ENCODE data around the gene MIER2.

The MIER2 gene

GRCh38 chr19:342801-343421 lies 1.7 kb downstream of the MIER2 start:
- no peak for TF ChIP-seq ZNF384 (IDR thresholded peaks at IDR 0.05)
- TF ChIP-seq HDGF (IDR thresholded peaks at IDR 0.05; ENCODE audit: borderline replicate concordance): no peak
- no peak for TF ChIP-seq NFRKB (IDR thresholded peaks at IDR 0.05)
- no peak for TF ChIP-seq CTBP1 (IDR thresholded peaks at IDR 0.05; ENCODE audit: borderline replicate concordance)
- no peak for TF ChIP-seq PKNOX1 (IDR thresholded peaks at IDR 0.05)
- DNase-seq (ENCODE audit: extremely low spot score): no peak
- ChIA-PET POLR2A (interaction anchor here (0.6 kb wide), 1 partner anchor 15 kb away, joined by 3 read pairs; no protein-coding TSS in a partner anchor), CTCF (no interaction called here)

- DNase-seq (ENCODE audit: extremely low spot score): no peak
- CTCF ChIA-PET: no interaction called here
- POLR2A ChIA-PET: no interaction called here
- TF ChIP-seq TARDBP (IDR thresholded peaks at IDR 0.05) (no peak), CTBP1 (IDR thresholded peaks at IDR 0.05; ENCODE audit: borderline replicate concordance) (no peak), ELF4 (IDR thresholded peaks at IDR 0.05) (no peak)
Observed at GRCh38 chr19:342128-342455, 2.5 kb downstream of the MIER2 start.

GRCh38 chr19:341386-342127 lies 3.0 kb downstream of the MIER2 start:
- DNase-seq (ENCODE audit: extremely low spot score): no peak
- ChIA-PET POLR2A (no interaction called here), CTCF (no interaction called here)
- TF ChIP-seq ARNT (IDR thresholded peaks at IDR 0.05) (no peak), FOXM1 (IDR thresholded peaks at IDR 0.05; ENCODE audit: borderline replicate concordance) (no peak), TARDBP (IDR thresholded peaks at IDR 0.05) (no peak), FOXK2 (IDR thresholded peaks at IDR 0.05) (no peak)

- ChIA-PET CTCF (no interaction called here), POLR2A (no interaction called here)
- no peak for DNase-seq (ENCODE audit: extremely low spot score)
- no peak for TF ChIP-seq FOXM1 (IDR thresholded peaks at IDR 0.05; ENCODE audit: borderline replicate concordance)
- TF ChIP-seq SUZ12 (IDR thresholded peaks at IDR 0.05): no peak
- no peak for TF ChIP-seq TARDBP (IDR thresholded peaks at IDR 0.05)
- TF ChIP-seq ZNF384 (IDR thresholded peaks at IDR 0.05): no peak
- TF ChIP-seq PKNOX1 (IDR thresholded peaks at IDR 0.05): no peak
- no peak for TF ChIP-seq L3MBTL2 (conservative IDR thresholded peaks at IDR 0.05)
- no peak for TF ChIP-seq FOXK2 (IDR thresholded peaks at IDR 0.05)
- TF ChIP-seq CTBP1 (IDR thresholded peaks at IDR 0.05; ENCODE audit: borderline replicate concordance): no peak
- no peak for TF ChIP-seq BHLHE40 (IDR thresholded peaks at IDR 0.05; ENCODE audit: borderline replicate concordance)
- no peak for TF ChIP-seq LEF1 (IDR thresholded peaks at IDR 0.05; ENCODE audit: borderline replicate concordance)
- no peak for TF ChIP-seq SP1 (IDR thresholded peaks at IDR 0.05)
- TF ChIP-seq NFRKB (IDR thresholded peaks at IDR 0.05): no peak
- no peak for TF ChIP-seq ELF4 (IDR thresholded peaks at IDR 0.05)
- TF ChIP-seq HDGF (IDR thresholded peaks at IDR 0.05; ENCODE audit: borderline replicate concordance): no peak
- no peak for TF ChIP-seq ARNT (IDR thresholded peaks at IDR 0.05)
- no peak for TF ChIP-seq FOXA1 (IDR thresholded peaks at IDR 0.05)
Observed at GRCh38 chr19:340620-341385, 3.8 kb downstream of the MIER2 start.

GRCh38 chr19:339262-339887 lies 5.2 kb downstream of the MIER2 start:
- DNase-seq (ENCODE audit: extremely low spot score): no peak
- POLR2A ChIA-PET: no interaction called here
- CTCF ChIA-PET: no interaction called here
- no peak for TF ChIP-seq NFRKB (IDR thresholded peaks at IDR 0.05)
- TF ChIP-seq HDGF (IDR thresholded peaks at IDR 0.05; ENCODE audit: borderline replicate concordance): no peak
- no peak for TF ChIP-seq TARDBP (IDR thresholded peaks at IDR 0.05)
- TF ChIP-seq SUZ12 (IDR thresholded peaks at IDR 0.05): no peak
- no peak for TF ChIP-seq FOXM1 (IDR thresholded peaks at IDR 0.05; ENCODE audit: borderline replicate concordance)
- no peak for TF ChIP-seq BHLHE40 (IDR thresholded peaks at IDR 0.05; ENCODE audit: borderline replicate concordance)
- TF ChIP-seq L3MBTL2 (conservative IDR thresholded peaks at IDR 0.05): no peak
- no peak for TF ChIP-seq FOXA1 (IDR thresholded peaks at IDR 0.05)
- TF ChIP-seq PKNOX1 (IDR thresholded peaks at IDR 0.05): no peak
- TF ChIP-seq SP1 (IDR thresholded peaks at IDR 0.05): no peak
- TF ChIP-seq FOXK2 (IDR thresholded peaks at IDR 0.05): no peak
- TF ChIP-seq LEF1 (IDR thresholded peaks at IDR 0.05; ENCODE audit: borderline replicate concordance): no peak
- TF ChIP-seq ARNT (IDR thresholded peaks at IDR 0.05): no peak
- TF ChIP-seq CTBP1 (IDR thresholded peaks at IDR 0.05; ENCODE audit: borderline replicate concordance): no peak
- no peak for TF ChIP-seq ZNF384 (IDR thresholded peaks at IDR 0.05)

- no peak for DNase-seq (ENCODE audit: extremely low spot score)
- TF ChIP-seq HDGF (IDR thresholded peaks at IDR 0.05; ENCODE audit: borderline replicate concordance) (no peak), PKNOX1 (IDR thresholded peaks at IDR 0.05) (no peak), ELF4 (IDR thresholded peaks at IDR 0.05) (no peak), LEF1 (IDR thresholded peaks at IDR 0.05; ENCODE audit: borderline replicate concordance) (no peak), L3MBTL2 (conservative IDR thresholded peaks at IDR 0.05) (no peak), SP1 (IDR thresholded peaks at IDR 0.05) (no peak), CTBP1 (IDR thresholded peaks at IDR 0.05; ENCODE audit: borderline replicate concordance) (no peak), FOXK2 (IDR thresholded peaks at IDR 0.05) (no peak), FOXM1 (IDR thresholded peaks at IDR 0.05; ENCODE audit: borderline replicate concordance) (no peak), BHLHE40 (IDR thresholded peaks at IDR 0.05; ENCODE audit: borderline replicate concordance) (no peak), ZNF384 (IDR thresholded peaks at IDR 0.05) (no peak), NFRKB (IDR thresholded peaks at IDR 0.05) (no peak), FOXA1 (IDR thresholded peaks at IDR 0.05) (no peak), ARNT (IDR thresholded peaks at IDR 0.05) (no peak), SUZ12 (IDR thresholded peaks at IDR 0.05) (no peak), TARDBP (IDR thresholded peaks at IDR 0.05) (no peak)
- POLR2A ChIA-PET: no interaction called here
- CTCF ChIA-PET: no interaction called here
Observed at GRCh38 chr19:338421-338820, 6.2 kb downstream of the MIER2 start.
